Neutrophil (primary cell): Measurements from ENCODE around the gene RNF227.

Experiments
- H3K27ac ChIP-seq: fragments of 200-600 bp; sonication (generic); 2 replicates; pipeline ENCODE4 v1.5.1; 2016; ENCODE audit warnings: mild to moderate bottlenecking, moderate library complexity
- H3K27me3 ChIP-seq: fragments of 200-600 bp; sonication (generic); 2 replicates; pipeline ENCODE4 v1.6.0; 2016; ENCODE audit warnings: mild to moderate bottlenecking
- H3K36me3 ChIP-seq: fragments of 200-600 bp; sonication (generic); 2 replicates; pipeline ENCODE4 v1.5.1; 2017
- H3K4me1 ChIP-seq, 2 experiments: fragments of 200-600 bp in 1 of 2; sonication (generic) in 1 of 2; 1 replicate in 1 of 2; 2 replicates in 1 of 2; pipeline versions ENCODE4 v1.5.1 to v1.6.1; 2013 to 2016; ENCODE audit warnings: low read depth in 1 of 2, low read length in 1 of 2, mild to moderate bottlenecking in 1 of 2, moderate library complexity in 1 of 2; ENCODE audit not compliant: control insufficient read depth in 1 of 2, insufficient read depth in 1 of 2
- H3K4me3 ChIP-seq, 2 experiments: fragments of 200-600 bp in 1 of 2; sonication (generic) in 1 of 2; 1 replicate in 1 of 2; 2 replicates in 1 of 2; pipeline ENCODE4 v1.5.1; 2013 to 2016; ENCODE audit warnings: low read depth in 1 of 2, low read length in 1 of 2, mild to moderate bottlenecking in 1 of 2, moderate library complexity in 1 of 2
- H3K9me3 ChIP-seq: fragments of 200-600 bp; sonication (generic); 2 replicates; pipeline ENCODE4 v1.5.1; 2016
- TF ChIP-seq, protein P1 (sequence below): fragments of 200-600 bp; sonication (generic); IDR thresholded peaks from 2 replicates; pipeline ENCODE4 v1.5.1; 2016; ENCODE audit warnings: antibody characterized with exemption

RNF227 gene

DNA sequence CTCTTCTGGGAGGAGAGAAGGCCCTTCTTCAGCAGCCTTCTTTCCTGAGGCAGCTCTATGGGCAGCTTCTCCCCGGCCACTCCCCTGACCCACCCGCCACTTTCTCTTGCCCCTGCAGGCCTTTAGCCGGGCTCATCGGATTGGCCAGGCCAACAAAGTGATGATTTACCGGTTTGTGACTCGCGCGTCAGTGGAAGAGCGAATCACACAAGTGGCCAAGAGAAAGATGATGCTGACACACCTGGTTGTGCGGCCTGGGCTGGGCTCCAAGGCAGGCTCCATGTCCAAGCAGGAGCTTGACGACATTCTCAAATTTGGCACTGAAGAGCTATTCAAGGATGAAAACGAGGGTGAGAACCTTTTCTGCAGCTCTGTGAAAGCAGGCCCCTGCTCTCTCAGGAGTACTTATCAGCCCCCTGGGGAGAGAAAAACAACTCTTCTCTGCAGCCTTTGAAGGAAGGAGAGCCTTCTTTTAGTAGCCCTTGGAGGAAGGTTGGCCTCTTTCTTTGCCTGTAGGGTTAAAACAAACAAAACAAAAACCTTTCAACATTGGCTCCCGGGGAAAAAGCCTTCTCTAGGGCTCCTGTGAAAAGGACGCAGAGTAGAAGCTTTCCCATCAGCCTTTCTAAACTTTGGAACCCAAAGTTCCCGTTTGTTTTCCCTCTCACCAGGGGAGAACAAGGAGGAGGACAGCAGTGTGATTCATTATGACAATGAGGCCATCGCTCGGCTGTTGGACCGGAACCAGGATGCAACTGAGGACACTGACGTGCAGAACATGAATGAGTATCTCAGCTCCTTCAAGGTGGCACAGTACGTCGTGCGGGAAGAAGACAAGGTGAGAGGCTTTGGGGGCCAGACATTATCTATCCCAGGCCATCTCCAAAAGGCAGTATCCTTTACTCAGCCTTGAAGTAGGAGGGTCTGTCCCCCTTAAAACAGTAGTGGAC is 12.7 kb downstream of the RNF227 start:
- Histone ChIP-seq H3K27ac (no peak overlapping the region), H3K9me3 (no peaks in the 10 kb centered on the region), H3K36me3 (peaks cover 100% of the 10 kb centered on the region), H3K4me1 (no peaks in the 10 kb centered on the region), H3K4me3 (no peak overlapping the region), H3K27me3 (no peaks in the 10 kb centered on the region)
- TF ChIP-seq, protein P1, sequence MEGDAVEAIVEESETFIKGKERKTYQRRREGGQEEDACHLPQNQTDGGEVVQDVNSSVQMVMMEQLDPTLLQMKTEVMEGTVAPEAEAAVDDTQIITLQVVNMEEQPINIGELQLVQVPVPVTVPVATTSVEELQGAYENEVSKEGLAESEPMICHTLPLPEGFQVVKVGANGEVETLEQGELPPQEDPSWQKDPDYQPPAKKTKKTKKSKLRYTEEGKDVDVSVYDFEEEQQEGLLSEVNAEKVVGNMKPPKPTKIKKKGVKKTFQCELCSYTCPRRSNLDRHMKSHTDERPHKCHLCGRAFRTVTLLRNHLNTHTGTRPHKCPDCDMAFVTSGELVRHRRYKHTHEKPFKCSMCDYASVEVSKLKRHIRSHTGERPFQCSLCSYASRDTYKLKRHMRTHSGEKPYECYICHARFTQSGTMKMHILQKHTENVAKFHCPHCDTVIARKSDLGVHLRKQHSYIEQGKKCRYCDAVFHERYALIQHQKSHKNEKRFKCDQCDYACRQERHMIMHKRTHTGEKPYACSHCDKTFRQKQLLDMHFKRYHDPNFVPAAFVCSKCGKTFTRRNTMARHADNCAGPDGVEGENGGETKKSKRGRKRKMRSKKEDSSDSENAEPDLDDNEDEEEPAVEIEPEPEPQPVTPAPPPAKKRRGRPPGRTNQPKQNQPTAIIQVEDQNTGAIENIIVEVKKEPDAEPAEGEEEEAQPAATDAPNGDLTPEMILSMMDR: no peak

DNA sequence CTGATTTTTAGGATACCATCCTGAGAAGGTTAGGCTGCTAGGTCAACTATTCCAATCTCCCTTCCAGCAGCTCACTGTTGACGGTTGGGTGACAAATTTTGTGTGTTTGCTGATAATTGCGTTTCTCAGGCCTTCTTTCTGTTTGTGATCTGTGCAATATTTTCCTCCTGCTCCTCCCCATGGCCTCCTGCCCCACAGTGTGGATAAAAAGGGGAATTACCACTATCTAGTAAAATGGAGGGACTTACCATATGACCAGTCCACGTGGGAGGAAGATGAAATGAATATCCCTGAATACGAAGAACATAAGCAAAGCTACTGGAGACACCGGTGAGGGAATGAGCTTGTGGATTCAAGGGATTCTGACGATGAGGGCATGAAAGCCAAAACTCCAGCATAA is 18.3 kb downstream of the RNF227 start:
- Histone ChIP-seq H3K36me3 (peaks cover 95% of the 10 kb centered on the region), H3K4me3 (no peak overlapping the region), H3K4me1 (no peaks in the 10 kb centered on the region), H3K9me3 (no peaks in the 10 kb centered on the region), H3K27me3 (no peaks in the 10 kb centered on the region), H3K27ac (no peak overlapping the region)
- TF ChIP-seq, protein P1: peak; percentile 12

DNA sequence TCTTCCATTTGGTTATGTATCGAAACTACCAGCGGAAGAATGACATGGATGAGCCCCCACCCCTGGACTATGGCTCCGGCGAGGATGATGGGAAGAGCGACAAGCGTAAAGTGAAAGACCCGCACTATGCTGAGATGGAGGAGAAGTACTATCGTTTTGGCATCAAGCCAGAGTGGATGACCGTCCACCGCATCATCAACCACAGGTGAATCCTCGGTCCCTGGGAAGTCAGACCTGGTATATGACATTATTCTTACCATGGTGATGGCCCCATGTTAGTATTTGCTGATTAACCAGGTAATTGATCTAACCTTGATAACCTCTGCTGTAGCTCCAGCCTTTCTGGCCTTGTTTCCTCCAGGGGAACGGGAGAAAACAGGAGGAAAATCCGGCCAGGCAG is 19.0 kb downstream of the RNF227 start:
- Histone ChIP-seq H3K27me3 (no peaks in the 10 kb centered on the region), H3K4me1 (no peaks in the 10 kb centered on the region), H3K4me3 (no peak overlapping the region), H3K27ac (no peak overlapping the region), H3K9me3 (no peaks in the 10 kb centered on the region), H3K36me3 (peaks cover 90% of the 10 kb centered on the region)
- TF ChIP-seq, protein P1: no peak

DNA sequence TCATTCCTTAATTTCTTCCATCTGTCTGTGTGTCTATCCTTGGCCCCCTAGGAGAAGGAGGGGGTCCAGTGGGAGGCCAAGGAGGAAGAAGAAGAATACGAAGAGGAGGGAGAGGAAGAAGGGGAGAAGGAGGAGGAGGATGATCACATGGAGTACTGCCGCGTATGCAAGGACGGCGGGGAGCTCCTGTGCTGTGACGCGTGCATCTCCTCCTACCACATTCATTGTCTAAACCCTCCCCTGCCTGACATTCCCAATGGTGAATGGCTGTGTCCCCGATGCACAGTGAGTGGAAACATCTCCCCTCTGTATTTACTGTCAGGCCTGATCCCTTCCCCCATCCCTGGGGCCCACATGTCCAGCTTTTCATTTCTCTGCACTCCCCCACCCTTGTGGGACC is 21.2 kb downstream of the RNF227 start:
- H3K4me3 ChIP-seq: no peak overlapping the region
- no peaks in the 10 kb centered on the region for H3K9me3 ChIP-seq
- no peak overlapping the region for H3K27ac ChIP-seq
- no peaks in the 10 kb centered on the region for H3K27me3 ChIP-seq
- peaks cover 12 to 17% of the 10 kb centered on the region in 2 experiments for H3K4me1 ChIP-seq
- TF ChIP-seq, protein P1: no peak
- H3K36me3 ChIP-seq: peaks cover 85% of the 10 kb centered on the region

DNA sequence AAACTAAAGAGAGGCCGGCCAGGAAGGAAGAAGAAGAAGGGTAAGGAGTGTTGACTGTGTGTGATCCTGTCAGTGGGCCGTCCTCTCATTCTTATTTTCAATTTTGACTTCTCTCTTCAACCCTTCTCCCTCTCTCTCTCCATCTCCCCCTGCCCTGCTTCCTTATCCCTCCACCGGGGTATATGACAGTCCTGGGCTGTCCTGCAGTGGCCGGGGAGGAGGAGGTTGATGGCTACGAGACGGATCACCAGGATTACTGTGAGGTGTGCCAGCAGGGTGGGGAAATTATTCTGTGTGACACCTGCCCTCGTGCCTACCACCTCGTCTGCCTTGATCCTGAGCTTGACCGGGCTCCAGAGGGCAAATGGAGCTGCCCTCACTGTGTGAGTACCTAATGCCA is 21.9 kb downstream of the RNF227 start:
- TF ChIP-seq, protein P1: no peak
- Histone ChIP-seq H3K27ac (no peak overlapping the region), H3K4me1 (peaks cover 18 to 24% of the 10 kb centered on the region in 2 experiments), H3K9me3 (no peaks in the 10 kb centered on the region), H3K27me3 (no peaks in the 10 kb centered on the region), H3K36me3 (peaks cover 79% of the 10 kb centered on the region), H3K4me3 (no peak overlapping the region)
